IPS-18a (cell line): ENCODE measurements around the gene TMC1.
"Not testable (repeated sequence)": the region's sequence is repeated elsewhere in the genome, so short reads cannot be mapped to it uniquely, and the experiment has no call there.

Experiments
- H3K27ac ChIP-seq: one replicate; pipeline ENCODE4 v1.5.1; 2013; ENCODE audit warnings: low read length
- H3K27me3 ChIP-seq: one replicate; pipeline ENCODE4 v1.6.1; 2013; ENCODE audit warnings: mild to moderate bottlenecking, low read length; ENCODE audit not compliant: control insufficient read depth, insufficient read depth
- H3K36me3 ChIP-seq: one replicate; pipeline ENCODE4 v1.6.1; 2013; ENCODE audit warnings: low read depth, low read length; ENCODE audit not compliant: control insufficient read depth
- H3K4me1 ChIP-seq: one replicate; pipeline ENCODE4 v1.6.1; 2013; ENCODE audit warnings: low read depth, low read length; ENCODE audit not compliant: control insufficient read depth
- H3K4me3 ChIP-seq: one replicate; pipeline ENCODE4 v1.5.1; 2013; ENCODE audit warnings: low read length
- H3K9ac ChIP-seq: one replicate; pipeline ENCODE4 v1.6.1; 2013; ENCODE audit warnings: mild to moderate bottlenecking, low read length, moderate library complexity
- H3K9me3 ChIP-seq: one replicate; pipeline ENCODE4 v1.6.1; 2013; ENCODE audit warnings: low read depth, low read length; ENCODE audit not compliant: control insufficient read depth

Gene TMC1

GRCh38 chr9:72844440-72844768, 323.0 kb downstream of the TMC1 start:
- no peaks in the 10 kb centered on the region for H3K36me3 ChIP-seq
- H3K4me3 ChIP-seq, result no peak overlapping the region
- H3K27ac ChIP-seq, result no peak overlapping the region
- H3K4me1 ChIP-seq, result no peaks in the 10 kb centered on the region
- H3K9me3 ChIP-seq, result no peaks in the 10 kb centered on the region
- H3K9ac ChIP-seq, result no peak overlapping the region
- H3K27me3 ChIP-seq, result no peaks in the 10 kb centered on the region

- H3K9ac ChIP-seq, H3K9me3 ChIP-seq, H3K27me3 ChIP-seq, H3K4me1 ChIP-seq, H3K36me3 ChIP-seq, H3K27ac ChIP-seq, H3K4me3 ChIP-seq: not testable (repeated sequence)
Measured at GRCh38 chr9:72845052-72845451, 323.6 kb downstream of the TMC1 start.

- H3K27ac ChIP-seq, H3K36me3 ChIP-seq, H3K4me3 ChIP-seq, H3K27me3 ChIP-seq, H3K9me3 ChIP-seq, H3K9ac ChIP-seq, H3K4me1 ChIP-seq: not testable (repeated sequence)
Measured at GRCh38 chr9:72850209-72850608, 328.8 kb downstream of the TMC1 start.

- no peak overlapping the region for H3K27ac ChIP-seq
- no peak overlapping the region for H3K4me3 ChIP-seq
- H3K27me3 ChIP-seq, result no peaks in the 10 kb centered on the region
Measured at GRCh38 chr9:72855321-72855720, 333.9 kb downstream of the TMC1 start.

GRCh38 chr9:72855890-72856523, 334.6 kb downstream of the TMC1 start:
- Histone ChIP-seq H3K4me3 (no peak overlapping the region), H3K4me1 (peaks cover 7% of the 10 kb centered on the region), H3K9me3 (no peaks in the 10 kb centered on the region), H3K27ac (no peak overlapping the region), H3K36me3 (no peaks in the 10 kb centered on the region), H3K27me3 (no peaks in the 10 kb centered on the region), H3K9ac (no peak overlapping the region)

More at GRCh38 chr9:72855321-72855720, 333.9 kb downstream of the TMC1 start:
- no peaks in the 10 kb centered on the region for H3K9me3 ChIP-seq
- no peak overlapping the region for H3K9ac ChIP-seq
- no peaks in the 10 kb centered on the region for H3K36me3 ChIP-seq
- peaks cover 7% of the 10 kb centered on the region for H3K4me1 ChIP-seq

- Histone ChIP-seq H3K27me3 (no peaks in the 10 kb centered on the region), H3K27ac (no peak overlapping the region), H3K4me3 (no peak overlapping the region), H3K9ac (no peak overlapping the region), H3K36me3 (no peaks in the 10 kb centered on the region), H3K4me1 (peaks cover 7% of the 10 kb centered on the region), H3K9me3 (no peaks in the 10 kb centered on the region)
Measured at GRCh38 chr9:72856972-72857623, 335.7 kb downstream of the TMC1 start.

GRCh38 chr9:72857624-72857996, 336.2 kb downstream of the TMC1 start:
- no peak overlapping the region for H3K9ac ChIP-seq
- no peaks in the 10 kb centered on the region for H3K27me3 ChIP-seq
- H3K36me3 ChIP-seq, result no peaks in the 10 kb centered on the region
- no peaks in the 10 kb centered on the region for H3K9me3 ChIP-seq
- peaks cover 7% of the 10 kb centered on the region for H3K4me1 ChIP-seq
- H3K4me3 ChIP-seq, result no peak overlapping the region
- no peak overlapping the region for H3K27ac ChIP-seq

- H3K27me3 ChIP-seq, result no peaks in the 10 kb centered on the region
- no peak overlapping the region for H3K27ac ChIP-seq
- no peaks in the 10 kb centered on the region for H3K36me3 ChIP-seq
- no peaks in the 10 kb centered on the region for H3K9me3 ChIP-seq
- no peak overlapping the region for H3K4me3 ChIP-seq
- peaks cover 7% of the 10 kb centered on the region for H3K4me1 ChIP-seq
- H3K9ac ChIP-seq, result no peak overlapping the region
Measured at GRCh38 chr9:72858089-72858912, 336.9 kb downstream of the TMC1 start.

GRCh38 chr9:72862788-72863187, 341.4 kb downstream of the TMC1 start:
- H3K4me1 ChIP-seq, H3K9me3 ChIP-seq, H3K27ac ChIP-seq, H3K4me3 ChIP-seq, H3K9ac ChIP-seq, H3K27me3 ChIP-seq, H3K36me3 ChIP-seq: not testable (repeated sequence)

- H3K4me3 ChIP-seq, result no peak overlapping the region
- no peak overlapping the region for H3K27ac ChIP-seq
- no peaks in the 10 kb centered on the region for H3K27me3 ChIP-seq
- no peak overlapping the region for H3K9ac ChIP-seq
- no peaks in the 10 kb centered on the region for H3K9me3 ChIP-seq
- no peaks in the 10 kb centered on the region for H3K4me1 ChIP-seq
- H3K36me3 ChIP-seq, result no peaks in the 10 kb centered on the region
Measured at GRCh38 chr9:72863456-72864094, 342.2 kb downstream of the TMC1 start.

- no peak overlapping the region for H3K9ac ChIP-seq
- no peaks in the 10 kb centered on the region for H3K4me1 ChIP-seq
- H3K9me3 ChIP-seq, result no peaks in the 10 kb centered on the region
- H3K4me3 ChIP-seq, result no peak overlapping the region
- H3K27me3 ChIP-seq, result no peaks in the 10 kb centered on the region
- H3K27ac ChIP-seq, result no peak overlapping the region
- no peaks in the 10 kb centered on the region for H3K36me3 ChIP-seq
Measured at GRCh38 chr9:72864327-72864726, 342.9 kb downstream of the TMC1 start.
